GM21360 (cell line): ENCODE measurements around the gene CHTOP.

Source experiments
- ATAC-seq: cut with Tn5 transposase; IDR thresholded peaks from one replicate; pipeline ENCODE4 v1.9.1; 2021; ENCODE audit warnings: mild to moderate bottlenecking, moderate library complexity; ENCODE audit not compliant: unreplicated experiment

The CHTOP gene

DNA sequence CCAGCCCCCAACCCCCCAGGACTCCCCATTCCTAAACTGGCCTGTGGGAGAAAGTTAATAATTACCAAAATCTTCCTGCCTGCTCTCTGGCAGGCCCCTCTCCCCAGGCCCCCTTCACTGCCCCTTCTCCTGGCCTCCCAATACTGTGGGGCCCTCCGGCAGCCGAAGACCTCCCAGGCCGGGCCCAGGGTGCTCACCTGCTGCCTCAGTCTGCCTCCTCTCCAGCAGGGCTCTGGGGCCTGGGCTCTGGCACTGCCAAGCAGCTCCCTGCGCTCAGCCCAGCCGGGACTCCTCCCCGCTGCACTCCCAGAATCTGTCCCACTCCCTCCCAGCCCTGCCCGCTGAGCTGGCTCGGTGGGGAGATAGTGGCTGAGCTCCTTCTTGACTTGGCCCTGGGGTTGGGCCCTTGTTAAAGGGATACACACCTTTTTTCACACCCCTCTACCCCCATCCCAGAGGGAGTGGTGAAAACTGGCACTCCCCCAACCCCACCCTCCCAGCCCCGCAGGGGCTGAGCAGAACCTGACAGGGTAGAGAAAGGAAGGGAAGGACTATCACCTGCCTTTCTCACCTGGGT, 21.0 kb upstream of the CHTOP start, which contains the start of gene S100A16:
Gene S100A16, minus strand, starts transcription at position 383 of the 577 bp plus-strand sequence. CDS start 4,986 bp downstream, outside the sequence.
- ATAC-seq, result no peak

DNA sequence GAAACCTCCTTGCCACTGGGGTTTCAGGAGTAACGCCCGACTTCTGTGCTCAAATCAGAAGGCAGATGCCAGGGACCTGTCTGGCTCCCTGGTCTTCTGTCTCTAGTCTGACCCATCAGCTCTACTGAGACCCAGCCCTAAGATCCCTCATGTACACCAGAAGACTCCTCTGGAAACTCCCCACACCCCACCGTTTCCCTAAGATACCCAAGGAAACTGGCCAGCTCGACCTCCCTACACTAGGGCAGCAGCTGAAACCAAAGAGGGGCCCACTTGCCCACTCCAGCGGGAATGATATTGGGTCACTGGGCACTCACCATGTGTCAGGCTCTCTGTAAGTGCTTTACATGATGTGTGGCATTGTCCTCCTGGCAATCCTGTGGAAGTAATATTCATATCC, 20.5 kb upstream of the CHTOP start:
- ATAC-seq, result no peak

DNA sequence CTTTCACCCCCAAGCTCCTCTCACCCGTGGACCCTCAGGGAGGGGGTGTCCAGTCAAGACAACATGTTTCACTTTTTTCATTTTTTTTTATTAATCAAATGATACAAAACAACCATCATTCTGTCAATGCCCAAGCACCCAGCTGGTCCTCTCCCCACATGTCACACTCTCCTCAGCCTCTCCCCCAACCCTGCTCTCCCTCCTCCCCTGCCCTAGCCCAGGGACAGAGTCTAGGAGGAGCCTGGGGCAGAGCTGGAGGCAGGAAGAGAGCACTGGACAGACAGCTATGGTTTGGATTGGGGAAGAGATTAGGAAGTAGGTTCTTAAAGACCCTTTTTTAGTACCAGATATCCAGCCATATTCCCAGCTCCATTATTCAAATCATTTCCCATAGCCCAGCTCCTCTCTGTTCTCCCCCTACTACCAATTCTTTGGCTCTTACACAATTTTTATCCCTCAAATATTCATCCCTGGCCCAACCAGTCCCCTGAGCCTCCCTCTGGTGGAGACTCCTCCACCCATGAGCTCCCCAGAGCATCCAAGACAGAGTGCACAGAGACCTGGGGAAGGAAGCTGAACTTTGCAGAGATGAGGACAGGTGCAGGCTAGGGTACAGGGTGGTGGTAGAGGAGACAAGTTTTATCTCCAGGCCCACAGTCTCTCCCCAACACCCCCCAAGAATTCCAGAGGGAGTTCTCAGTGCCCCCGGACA, 19.5 kb upstream of the CHTOP start:
- no peak for ATAC-seq

DNA sequence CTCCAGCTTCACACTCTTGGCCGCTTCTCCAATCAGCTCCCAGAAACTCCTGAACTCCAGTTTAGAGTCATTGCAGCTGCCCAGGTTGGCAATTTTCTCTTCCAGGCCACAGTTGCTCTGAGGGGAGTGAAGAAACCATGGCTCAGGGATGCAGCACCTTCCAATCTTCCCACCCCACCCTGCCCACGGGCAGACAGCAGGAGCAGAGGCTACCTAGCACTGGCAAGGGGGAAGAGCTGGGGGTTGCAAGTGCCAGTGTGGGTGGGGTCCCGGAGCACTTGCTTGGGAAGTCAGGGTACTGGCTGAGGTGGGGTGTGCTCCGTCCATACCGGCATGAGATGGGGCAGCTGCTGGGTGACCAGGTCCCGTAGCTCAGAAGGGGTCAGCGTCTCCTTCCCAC, 19.0 kb upstream of the CHTOP start:
- no peak for ATAC-seq

DNA sequence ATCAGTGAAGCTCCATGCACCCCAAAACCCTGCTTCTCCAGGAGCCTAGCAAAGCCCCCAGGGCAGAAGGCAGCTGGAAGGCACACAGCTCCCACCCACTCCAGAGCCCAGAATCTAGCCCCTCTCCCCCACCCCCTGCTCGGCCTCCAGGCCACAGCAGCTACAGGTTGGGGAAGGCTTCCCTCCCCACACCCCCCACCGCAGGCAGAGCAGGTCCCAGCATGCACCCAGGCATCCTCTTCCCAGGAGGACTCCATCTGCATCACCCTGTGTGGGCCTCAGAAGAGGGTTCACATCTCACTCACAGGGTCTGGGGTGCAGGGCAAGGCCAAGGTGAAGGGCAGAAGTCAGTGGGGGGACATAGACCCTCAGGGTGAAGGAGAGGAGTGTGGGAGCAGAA, 18.5 kb upstream of the CHTOP start:
- ATAC-seq, result no peak

DNA sequence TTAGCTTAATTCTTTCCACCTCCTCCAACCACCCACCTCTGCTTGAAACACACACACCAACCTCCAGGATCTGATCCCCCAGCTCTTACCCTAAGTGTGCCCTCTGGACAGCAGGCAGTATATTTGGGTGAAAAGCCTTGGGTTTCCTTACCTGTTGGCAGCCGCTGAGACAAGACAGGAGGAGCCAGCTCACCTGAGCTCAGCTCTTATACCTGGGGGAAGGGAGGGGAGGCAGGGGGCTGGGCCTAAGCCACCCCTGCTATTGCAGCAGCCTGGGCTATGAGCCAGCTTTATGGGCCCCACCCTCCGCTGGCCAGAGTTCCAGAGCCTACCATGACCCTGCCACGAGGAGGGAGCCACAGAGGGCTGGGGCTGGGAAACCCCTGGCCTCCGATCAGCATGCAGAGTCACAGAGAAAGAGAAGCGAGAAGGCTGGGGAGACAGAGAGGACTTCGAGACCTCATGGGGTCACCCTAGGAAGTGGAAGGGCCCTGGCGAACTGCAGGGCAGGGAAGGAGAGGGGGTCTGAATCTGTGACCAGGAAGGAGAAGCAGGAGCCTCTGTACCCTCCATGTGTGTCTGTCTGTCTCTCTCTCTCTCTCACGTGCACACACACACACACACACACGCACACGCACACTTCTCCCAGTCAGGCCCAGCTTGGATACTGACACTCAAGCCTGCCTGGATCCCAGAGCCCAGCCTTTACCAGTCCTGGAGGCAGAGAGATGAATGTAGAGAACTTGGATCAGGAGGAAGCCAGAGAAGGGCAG, 17.5 kb upstream of the CHTOP start, which contains the start of gene S100A14:
Gene S100A14, minus strand, starts transcription at position 182 of the 773 bp plus-strand sequence. CDS start 467 bp downstream, outside the sequence.
- no peak for ATAC-seq

DNA sequence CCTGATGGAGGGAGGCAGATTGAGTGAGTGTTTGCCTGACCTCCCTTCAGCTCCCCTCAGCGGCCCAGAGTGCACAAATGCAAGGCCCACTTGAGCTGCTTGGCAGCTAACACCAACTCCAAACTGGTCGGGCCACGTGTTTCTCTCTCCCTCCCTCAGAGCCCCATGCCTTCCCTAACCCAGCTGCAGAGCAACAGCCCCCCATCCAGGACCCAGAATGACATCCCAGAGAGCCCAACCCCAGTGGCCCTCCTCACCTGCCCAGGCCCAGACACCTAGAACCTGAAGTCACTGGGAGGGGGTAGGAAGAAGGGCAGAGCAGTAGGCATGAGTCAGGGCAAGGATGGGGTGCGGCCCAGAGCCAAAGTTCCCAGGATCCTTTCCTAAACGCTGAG, 17.0 kb upstream of the CHTOP start:
- ATAC-seq, result no peak

DNA sequence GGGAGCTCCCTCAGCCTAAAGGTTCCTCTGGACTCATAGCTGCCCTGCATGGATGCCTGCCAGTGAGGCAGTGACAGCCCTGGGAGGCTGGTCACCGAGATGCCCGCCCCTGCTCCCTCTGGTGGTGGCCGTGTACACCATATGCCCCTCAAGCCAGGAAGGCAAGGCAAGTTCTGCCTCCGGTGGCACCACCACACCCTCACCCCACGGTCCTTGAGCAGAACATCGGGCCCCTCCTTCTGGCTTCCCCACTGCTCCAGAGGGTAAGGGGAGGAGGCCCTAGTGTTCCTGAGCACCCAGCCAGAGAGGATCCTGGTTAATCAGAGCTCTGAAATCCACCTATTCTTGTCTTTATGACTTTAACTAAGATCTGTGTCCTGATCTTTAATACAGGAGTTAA, 16.2 kb upstream of the CHTOP start:
- ATAC-seq, result no peak

DNA sequence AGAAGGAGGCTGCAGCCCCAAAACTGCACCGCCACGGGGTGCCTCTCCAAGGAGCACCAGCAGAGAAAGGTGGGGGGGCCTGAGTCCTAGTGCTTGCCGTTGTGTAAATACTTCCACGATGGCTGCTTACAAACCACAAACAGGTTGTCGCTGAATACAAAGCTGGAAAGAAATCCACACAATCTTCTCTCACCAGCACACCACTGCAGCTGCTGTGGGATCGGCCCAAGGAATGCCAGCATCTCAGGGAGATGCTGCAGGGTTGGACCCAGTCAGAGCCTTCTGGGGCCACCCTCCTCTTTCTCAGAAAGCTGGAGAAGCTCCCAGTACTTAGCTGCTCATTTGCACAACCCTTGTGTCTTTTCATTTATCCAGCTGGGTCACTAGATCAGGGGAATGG, 14.7 kb upstream of the CHTOP start:
- no peak for ATAC-seq

DNA sequence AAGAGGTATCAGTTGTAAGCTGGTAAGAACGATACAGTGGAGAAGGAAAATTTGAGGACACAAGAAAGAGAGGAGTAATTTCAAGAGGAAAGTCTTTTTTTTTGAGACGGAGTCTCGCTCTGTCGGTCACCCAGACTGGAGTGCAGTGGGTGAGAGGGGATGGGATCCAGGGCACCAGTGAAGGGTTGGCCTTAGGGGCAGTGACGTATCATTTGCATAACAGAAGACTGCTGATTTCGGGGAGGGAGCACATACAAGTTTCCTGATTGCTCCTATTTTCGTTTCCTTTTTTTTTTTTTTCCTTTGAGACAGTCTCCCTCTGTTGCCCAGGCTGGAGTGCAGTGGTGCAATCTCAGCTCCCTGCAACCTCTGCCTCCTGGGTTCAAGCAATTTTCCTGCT, 10.8 kb upstream of the CHTOP start:
- ATAC-seq, result no peak

DNA sequence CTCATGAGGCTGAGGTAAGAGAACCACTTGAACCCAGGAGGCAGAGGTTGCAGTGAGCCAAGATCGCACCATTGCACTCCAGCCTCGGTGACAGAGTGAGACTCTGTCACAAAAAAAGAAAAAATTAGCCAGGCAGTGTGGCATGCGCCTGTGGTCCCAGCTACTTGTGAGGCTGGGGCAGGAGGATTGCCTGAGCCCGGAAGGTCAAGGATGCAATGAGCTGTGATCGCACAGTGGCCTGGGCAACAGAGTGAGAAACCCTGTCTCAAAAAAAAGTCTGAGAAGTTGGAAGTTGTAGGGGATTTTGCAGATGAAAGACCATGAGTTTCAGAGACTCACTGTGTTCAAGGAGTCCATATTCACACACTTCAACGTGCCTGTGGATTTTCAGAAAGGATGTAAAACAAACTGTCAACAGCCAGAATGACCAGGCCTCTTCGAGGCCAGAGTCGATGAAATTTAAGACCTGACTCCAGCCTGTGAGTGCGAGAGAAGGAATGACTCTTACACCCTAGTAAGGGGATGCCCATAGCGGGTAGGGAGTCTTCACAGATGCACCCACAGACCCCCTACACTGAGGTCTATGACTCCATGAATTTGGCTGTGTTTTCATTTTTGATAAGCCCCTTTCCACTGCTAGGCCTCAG, 8.8 kb upstream of the CHTOP start:
- ATAC-seq, result no peak

DNA sequence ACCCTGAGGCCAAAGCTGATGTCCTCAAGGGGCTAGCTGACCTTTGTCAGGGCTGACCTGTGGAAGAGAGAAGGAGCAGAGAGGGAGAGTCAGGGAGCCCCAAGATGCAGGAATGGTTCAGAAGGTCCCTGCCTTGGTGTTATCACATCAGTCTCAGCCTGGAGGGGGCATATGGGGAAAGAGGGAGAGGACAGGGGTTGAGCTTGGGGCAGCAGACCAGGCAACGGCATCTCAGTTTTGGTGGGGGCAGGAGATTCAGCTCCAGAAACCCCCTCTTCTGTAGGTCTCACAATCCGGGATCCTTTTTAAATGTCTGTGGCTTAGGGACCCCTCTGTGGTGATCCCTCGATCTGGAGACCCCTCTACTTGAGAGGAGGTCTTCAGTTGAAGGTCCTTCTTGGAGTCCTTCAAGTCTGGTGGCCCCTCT, 7.4 kb upstream of the CHTOP start:
- no peak for ATAC-seq

DNA sequence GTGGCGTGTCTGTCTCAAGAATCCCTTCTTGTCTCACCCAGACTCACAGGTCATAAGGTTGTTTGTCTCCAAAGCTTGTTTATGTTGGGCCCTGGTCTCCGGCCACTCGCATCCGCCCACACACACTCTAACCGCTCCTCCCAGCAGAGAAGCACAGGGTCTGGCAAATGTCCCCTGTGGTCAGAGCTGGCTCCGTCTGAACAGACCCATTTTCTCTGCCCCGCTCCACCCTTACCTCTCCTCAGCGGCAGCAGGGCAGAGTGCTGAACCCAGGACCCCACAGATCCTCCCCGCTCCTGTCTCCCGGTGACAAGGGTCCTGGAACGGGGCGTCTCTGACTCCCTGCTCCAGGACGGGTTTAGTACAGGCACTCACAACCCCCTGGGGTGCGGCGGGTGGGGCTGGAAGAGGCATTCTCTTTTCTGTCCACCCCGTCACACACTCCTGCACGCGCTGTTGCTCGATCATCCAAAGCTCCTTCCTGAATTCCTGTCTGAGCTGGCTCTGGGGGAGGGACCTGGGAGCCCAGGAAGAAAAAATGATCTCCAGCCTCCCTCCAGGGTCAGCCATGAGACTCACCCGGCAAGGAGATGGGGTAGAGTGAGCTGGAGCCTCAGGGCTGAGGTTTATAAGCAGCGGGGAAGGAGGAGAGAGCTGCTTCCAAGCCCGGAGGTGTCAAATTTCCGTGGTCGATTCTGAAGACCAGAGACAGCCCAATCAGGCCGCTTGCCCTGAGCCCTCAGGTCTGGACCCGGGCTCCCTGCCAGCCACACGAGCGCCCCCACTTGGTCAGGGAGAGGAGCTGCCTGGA, 6.8 kb upstream of the CHTOP start, which contains the start of gene S100A13:
Gene S100A13, minus strand, starts transcription at position 602 of the 811 bp plus-strand sequence. CDS start 1,033 bp downstream, outside the sequence.
- no peak for ATAC-seq

DNA sequence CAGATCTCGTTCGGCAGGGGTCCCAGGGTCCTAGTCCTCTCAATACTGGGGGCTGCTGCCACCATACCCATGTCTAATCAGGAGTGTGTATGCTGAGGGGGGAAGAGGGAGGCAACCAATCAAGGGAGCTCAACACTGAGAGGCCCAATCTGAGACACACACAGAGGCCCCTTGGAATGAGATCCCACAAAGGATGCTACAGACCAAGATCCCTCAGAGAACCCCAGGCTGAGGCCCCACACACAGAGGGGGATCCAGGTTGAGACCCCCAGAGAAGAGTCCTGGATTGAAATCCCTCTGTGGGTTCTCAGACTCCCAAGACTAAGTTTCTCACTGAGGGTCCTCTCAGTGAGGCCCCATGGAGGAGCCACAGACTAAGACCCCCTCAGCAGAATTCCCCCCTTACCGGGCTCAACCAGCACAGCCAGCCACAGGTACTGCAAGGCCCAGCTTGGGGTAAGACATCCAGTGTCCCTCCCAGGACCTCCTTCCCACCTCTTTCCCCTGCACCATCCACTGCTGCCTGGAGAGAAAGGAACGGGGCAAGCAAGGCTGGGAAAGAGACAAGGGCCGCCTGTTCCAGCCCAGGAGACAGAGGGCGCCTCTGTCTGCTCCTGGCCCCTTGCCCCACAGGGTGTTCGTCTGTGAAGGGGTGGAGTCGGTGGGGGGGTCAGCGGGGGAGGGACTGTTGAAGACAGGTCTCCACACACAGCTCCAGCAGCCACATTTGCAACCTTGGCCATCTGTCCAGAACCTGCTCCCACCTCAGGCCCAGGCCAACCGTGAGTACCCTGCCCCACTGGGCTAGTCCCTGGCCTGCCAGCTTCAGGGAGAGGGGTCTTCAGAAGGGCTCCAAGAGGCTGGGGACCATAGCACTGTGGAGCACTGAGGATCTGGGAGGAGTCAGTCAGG, 5.9 kb upstream of the CHTOP start, which contains the start of gene S100A1:
Gene S100A1, plus strand, starts transcription at position 720 of the 912 bp plus-strand sequence. CDS start 2,088 bp downstream, outside the sequence.
- no peak for ATAC-seq

DNA sequence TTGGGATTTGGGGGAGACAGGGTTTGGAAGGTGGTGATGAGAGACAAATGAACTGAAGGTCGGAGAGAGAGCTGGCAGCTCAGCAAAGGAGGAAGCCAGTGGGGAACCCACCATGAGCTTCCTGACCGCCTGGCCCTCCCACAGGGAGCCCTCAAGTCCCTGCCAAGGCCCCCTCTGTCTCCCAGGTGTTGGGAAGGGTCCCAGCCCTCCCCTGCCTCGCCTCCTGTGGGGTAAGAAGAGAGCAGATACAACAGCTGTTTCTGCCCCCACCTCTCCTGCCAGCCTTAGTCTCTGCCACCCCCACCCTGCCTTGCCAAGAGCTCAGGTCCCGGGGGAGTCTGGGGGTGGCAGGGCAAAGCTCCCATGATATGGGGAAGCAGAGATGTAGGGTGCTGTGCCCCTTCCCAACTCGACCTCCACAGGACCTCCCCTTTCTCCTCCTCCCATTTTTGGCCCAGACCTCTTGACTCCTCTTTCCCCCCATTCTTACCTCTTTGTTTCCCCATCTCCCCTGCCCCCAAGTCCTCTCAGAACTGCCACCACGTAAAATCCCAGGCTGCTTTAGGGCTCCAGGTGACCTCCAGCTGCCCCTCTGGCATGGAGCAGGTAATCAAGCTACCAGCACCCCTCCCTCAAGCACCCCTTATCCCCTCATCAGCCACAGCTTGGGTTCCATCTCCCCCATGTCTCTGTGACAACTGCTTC, 5.1 kb upstream of the CHTOP start:
- ATAC-seq, result no peak

DNA sequence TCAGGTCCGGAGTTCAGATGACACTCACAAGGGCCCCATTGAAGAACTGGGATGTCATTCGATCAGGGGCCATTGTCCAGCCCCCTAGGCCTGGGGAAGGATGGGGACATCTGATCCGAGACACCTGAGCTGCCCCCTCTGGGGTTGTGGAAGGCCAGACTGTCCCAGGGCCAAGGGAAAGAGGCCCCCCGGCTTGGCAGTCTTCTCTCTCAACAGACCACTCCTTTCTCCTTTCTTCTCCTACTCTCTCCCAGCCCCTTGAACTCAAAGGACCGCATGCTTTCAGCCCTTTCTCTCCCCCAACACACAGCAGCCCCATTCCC, 4.6 kb upstream of the CHTOP start:
- ATAC-seq, result no peak

DNA sequence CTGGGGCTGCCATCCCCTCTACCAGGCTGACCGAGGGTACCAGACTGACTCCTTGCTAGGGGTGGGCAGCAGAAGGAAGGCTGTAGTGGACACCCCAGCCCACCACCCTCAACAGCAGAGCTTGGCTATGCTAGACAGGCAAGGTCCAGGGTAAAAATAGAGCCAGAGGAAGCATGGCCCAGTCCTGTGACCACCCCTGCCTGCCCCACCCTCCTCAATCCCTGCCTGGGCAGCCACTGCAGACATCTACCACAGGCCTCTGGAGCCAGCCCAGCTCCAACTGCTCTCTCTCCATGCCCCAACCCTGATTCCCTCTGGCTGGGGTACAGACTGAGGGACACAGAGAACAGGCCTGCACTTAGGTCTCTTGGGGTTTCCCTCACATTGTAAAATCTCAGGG, 3.9 kb upstream of the CHTOP start:
- no peak for ATAC-seq

DNA sequence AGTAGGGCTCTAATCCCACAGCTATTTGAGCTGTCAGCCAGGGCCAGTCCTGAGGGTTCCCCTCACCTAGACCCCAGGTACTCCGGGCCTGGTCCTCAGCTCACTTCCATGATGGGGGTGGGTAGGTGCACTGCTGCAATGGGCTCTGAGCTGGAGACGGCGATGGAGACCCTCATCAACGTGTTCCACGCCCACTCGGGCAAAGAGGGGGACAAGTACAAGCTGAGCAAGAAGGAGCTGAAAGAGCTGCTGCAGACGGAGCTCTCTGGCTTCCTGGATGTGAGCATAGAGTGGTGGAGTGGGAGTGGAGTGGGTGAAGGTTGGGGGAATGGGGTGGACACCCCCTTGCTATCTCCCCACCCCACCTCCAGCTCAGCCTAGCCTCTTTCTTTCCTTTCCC, 3.5 kb upstream of the CHTOP start:
- no peak for ATAC-seq
